CD4-positive, alpha-beta T cell treated with Interleukin-6 at 100 ng/mL for 8 hours (primary cell): ENCODE data around the gene PRAMEF20.

Experiments used
- DNase-seq: peaks from one replicate; pipeline ENCODE4 v3.0.0-alpha.2; 2020; ENCODE audit warnings: mixed read lengths, low spot score

Gene PRAMEF20

GRCh38 chr1:13462682-13463081 is 52.4 kb downstream of the PRAMEF20 start:
- DNase-seq: no peak

- DNase-seq: no peak
Observed at GRCh38 chr1:13465515-13465914, 55.3 kb downstream of the PRAMEF20 start.

GRCh38 chr1:13469343-13469742 is 59.1 kb downstream of the PRAMEF20 start:
- DNase-seq: no peak
